HG03139 (cell line): ENCODE measurements around the gene MBP.

Experiments
- ATAC-seq: cut with Tn5 transposase; IDR thresholded peaks from one replicate; pipeline ENCODE4 v1.9.1; 2021; ENCODE audit not compliant: unreplicated experiment

Gene MBP

DNA sequence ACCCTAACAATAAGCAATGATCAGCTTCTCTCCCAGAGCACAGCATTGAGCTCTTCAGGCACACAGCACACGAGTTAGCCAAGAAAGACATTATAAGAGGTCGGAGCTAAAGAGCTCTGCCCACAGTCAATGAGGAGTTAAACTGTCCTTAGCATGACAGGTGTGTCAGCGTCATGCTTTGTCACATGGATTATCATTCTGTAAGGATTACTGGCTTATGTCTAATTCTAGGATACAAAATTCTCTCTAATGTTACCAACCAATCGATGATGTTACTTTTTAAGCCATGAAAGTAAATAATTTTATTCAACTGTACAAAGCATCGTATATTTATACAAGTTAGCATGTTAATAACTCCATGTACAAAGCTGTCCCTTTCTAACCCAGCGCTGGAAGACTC lies 201.4 kb downstream of the MBP start:
- ATAC-seq = no peak
